Neural cell (in vitro differentiated cells): ENCODE results near the gene KMT5C. TPM values are rescaled to one million over a fixed set of nuclear protein-coding genes. Genes with fewer than 3 reads are reported as not detected.

ENCODE experiments used
- H2AFZ ChIP-seq: fragments of 200-600, 300-800 bp; sonication (generic), shearing (Covaris generic); 2 replicates; pipeline ENCODE4 v1.6.0; 2014; ENCODE audit warnings: low read depth, mild to moderate bottlenecking, antibody characterized with exemption, low read length, moderate library complexity
- H3F3A ChIP-seq: fragments of 200-600 bp; shearing (Covaris generic); 2 replicates; pipeline ENCODE4 v1.6.1; 2016; ENCODE audit warnings: mild to moderate bottlenecking, moderate library complexity, mixed read lengths, antibody characterized with exemption, low read length; ENCODE audit not compliant: insufficient read depth, poor library complexity, severe bottlenecking
- H3K27ac ChIP-seq: fragments of 200-600, 300-800 bp; sonication (generic), shearing (Covaris generic); 2 replicates; pipeline ENCODE4 v1.5.1; 2014; ENCODE audit warnings: mild to moderate bottlenecking, low read length, moderate library complexity
- H3K27me3 ChIP-seq: fragments of 300-800, 200-600 bp; sonication (generic), shearing (Covaris generic); 2 replicates; pipeline ENCODE4 v1.6.0; 2014; ENCODE audit warnings: mild to moderate bottlenecking, low read depth, low read length, moderate library complexity; ENCODE audit not compliant: insufficient read depth
- H3K36me3 ChIP-seq: fragments of 300-800, 200-600 bp; sonication (generic), shearing (Covaris generic); 2 replicates; pipeline ENCODE4 v1.5.1; 2014; ENCODE audit warnings: mild to moderate bottlenecking, antibody characterized with exemption, low read length, moderate library complexity; ENCODE audit not compliant: insufficient read depth
- H3K4me2 ChIP-seq: fragments of 300-800, 200-600 bp; sonication (generic), shearing (Covaris generic); 2 replicates; pipeline ENCODE4 v1.6.0; 2014; ENCODE audit warnings: mild to moderate bottlenecking, low read length
- H3K4me3 ChIP-seq: fragments of 300-800, 200-600 bp; sonication (generic), shearing (Covaris generic); 2 replicates; pipeline ENCODE4 v1.5.1; 2014; ENCODE audit warnings: mild to moderate bottlenecking, low read length, moderate library complexity
- H3K79me2 ChIP-seq: fragments of 200-600 bp; shearing (Covaris generic); replicated peaks from 2 replicates; pipeline ENCODE4 v1.6.0; 2014; ENCODE audit warnings: mild to moderate bottlenecking, low read length, moderate library complexity; ENCODE audit not compliant: insufficient read depth
- H3K9ac ChIP-seq: fragments of 300-800, 200-600 bp; sonication (generic), shearing (Covaris generic); 2 replicates; pipeline ENCODE4 v1.6.1; 2016; ENCODE audit warnings: mild to moderate bottlenecking, low read length, mixed read lengths
- H3K9me2 ChIP-seq: fragments of 200-600 bp; shearing (Covaris generic); 2 replicates; pipeline ENCODE4 v1.6.1; 2016; ENCODE audit warnings: mild to moderate bottlenecking, low read length, mixed read lengths; ENCODE audit not compliant: insufficient read depth
- H3K9me3 ChIP-seq: fragments of 200-600, 300-800 bp; sonication (generic), shearing (Covaris generic); 2 replicates; pipeline ENCODE4 v1.6.1; 2016; ENCODE audit warnings: mild to moderate bottlenecking, mixed run types, low read length, moderate library complexity, mixed read lengths
- H4K20me1 ChIP-seq: fragments of 200-600 bp; shearing (Covaris generic); 2 replicates; pipeline ENCODE4 v1.6.1; 2016; ENCODE audit warnings: mild to moderate bottlenecking, mixed run types; ENCODE audit not compliant: insufficient read depth
- EP300 ChIP-seq: fragments of 450-650 bp; conservative IDR thresholded peaks from 2 replicates; pipeline ENCODE4 v1.6.1; 2014; ENCODE audit warnings: antibody characterized with exemption, mild to moderate bottlenecking, moderate library complexity; ENCODE audit not compliant: poor library complexity, severe bottlenecking
- EZH2 ChIP-seq: fragments of 200-600, 300-800 bp; shearing (Covaris generic), sonication (generic); IDR thresholded peaks from 2 replicates; pipeline ENCODE4 v1.6.1; 2014; ENCODE audit warnings: antibody characterized with exemption, low read length, borderline replicate concordance, mild to moderate bottlenecking; ENCODE audit not compliant: insufficient read depth, poor library complexity, severe bottlenecking
- MXI1 ChIP-seq: fragments of 450-650 bp; conservative IDR thresholded peaks from 2 replicates; pipeline ENCODE4 v1.6.1; 2014; ENCODE audit warnings: antibody characterized with exemption, mild to moderate bottlenecking; ENCODE audit not compliant: poor library complexity, severe bottlenecking
- POLR2AphosphoS5 ChIP-seq: IDR thresholded peaks from 2 replicates; pipeline ENCODE4 v1.6.1; 2012
- RAD21 ChIP-seq: fragments of 450-650 bp; conservative IDR thresholded peaks from 2 replicates; pipeline ENCODE4 v1.6.1; 2014; ENCODE audit warnings: antibody characterized with exemption, mild to moderate bottlenecking, moderate library complexity
- REST ChIP-seq: IDR thresholded peaks from 2 replicates; pipeline ENCODE4 v1.6.1; 2012; ENCODE audit warnings: borderline replicate concordance
- SMC3 ChIP-seq: fragments of 450-650 bp; conservative IDR thresholded peaks from 2 replicates; pipeline ENCODE4 v1.6.1; 2014; ENCODE audit warnings: antibody characterized with exemption, mild to moderate bottlenecking, moderate library complexity; ENCODE audit not compliant: poor library complexity
- TAF1 ChIP-seq: IDR thresholded peaks from 2 replicates; pipeline ENCODE4 v1.6.1; 2012; ENCODE audit warnings: low read depth
- polyA plus RNA-seq: library from polyadenylated mRNA; depleted of rRNA; stranded (reverse); fragments of >200 nt; gene quantifications from 2 replicates; pipeline ENCODE4 v1.2.3, GENCODE V29; 2014
- TF ChIP-seq, protein P1 (sequence below): fragments of 450-650 bp; IDR thresholded peaks from 2 replicates; pipeline ENCODE4 v1.5.1; 2014; ENCODE audit warnings: antibody characterized with exemption, mild to moderate bottlenecking, moderate library complexity; ENCODE audit not compliant: poor library complexity, severe bottlenecking

The KMT5C gene
- polyA plus RNA-seq, 1 donor from 2014 or later = 50.9 TPM

GRCh38 chr19:55362990-55363716 lies 23.5 kb downstream of the KMT5C start, which contains the start of gene GARIN5B:
Gene GARIN5B (minus strand): TSS chr19:55363260. CDS start chr19:55363066, 194 bp downstream.
- H3K4me3 ChIP-seq = no peak within 1 kb of the TSS
- no peak within 1 kb of the TSS for H3K27ac ChIP-seq
- no peaks in the 10 kb centered on the region for H4K20me1 ChIP-seq
- H3K9me2 ChIP-seq = no peaks in the 10 kb centered on the region
- no peak for TF ChIP-seq TAF1
- TF ChIP-seq RAD21 = no peak
- no peak for TF ChIP-seq REST
- TF ChIP-seq SMC3 = no peak
- no peak for TF ChIP-seq EP300
- TF ChIP-seq, protein P1, sequence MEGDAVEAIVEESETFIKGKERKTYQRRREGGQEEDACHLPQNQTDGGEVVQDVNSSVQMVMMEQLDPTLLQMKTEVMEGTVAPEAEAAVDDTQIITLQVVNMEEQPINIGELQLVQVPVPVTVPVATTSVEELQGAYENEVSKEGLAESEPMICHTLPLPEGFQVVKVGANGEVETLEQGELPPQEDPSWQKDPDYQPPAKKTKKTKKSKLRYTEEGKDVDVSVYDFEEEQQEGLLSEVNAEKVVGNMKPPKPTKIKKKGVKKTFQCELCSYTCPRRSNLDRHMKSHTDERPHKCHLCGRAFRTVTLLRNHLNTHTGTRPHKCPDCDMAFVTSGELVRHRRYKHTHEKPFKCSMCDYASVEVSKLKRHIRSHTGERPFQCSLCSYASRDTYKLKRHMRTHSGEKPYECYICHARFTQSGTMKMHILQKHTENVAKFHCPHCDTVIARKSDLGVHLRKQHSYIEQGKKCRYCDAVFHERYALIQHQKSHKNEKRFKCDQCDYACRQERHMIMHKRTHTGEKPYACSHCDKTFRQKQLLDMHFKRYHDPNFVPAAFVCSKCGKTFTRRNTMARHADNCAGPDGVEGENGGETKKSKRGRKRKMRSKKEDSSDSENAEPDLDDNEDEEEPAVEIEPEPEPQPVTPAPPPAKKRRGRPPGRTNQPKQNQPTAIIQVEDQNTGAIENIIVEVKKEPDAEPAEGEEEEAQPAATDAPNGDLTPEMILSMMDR = no peak
- TF ChIP-seq MXI1 = no peak
- no peak for TF ChIP-seq POLR2AphosphoS5
- no peak for TF ChIP-seq EZH2
- no peaks in the 10 kb centered on the region for H3K9me3 ChIP-seq
- H3K79me2 ChIP-seq = no peaks in the 10 kb centered on the region
- H3K9ac ChIP-seq = no peak within 1 kb of the TSS
- H3F3A ChIP-seq = no peaks in the 10 kb centered on the region
- H3K4me2 ChIP-seq = no peak within 1 kb of the TSS
- H2AFZ ChIP-seq = no peak within 1 kb of the TSS
- no peaks in the 10 kb centered on the region for H3K36me3 ChIP-seq
- H3K27me3 ChIP-seq = peaks cover 6% of the 10 kb centered on the region

- no peaks in the 10 kb centered on the region for H3F3A ChIP-seq
- TF ChIP-seq, protein P1 = no peak
- TF ChIP-seq TAF1 = no peak
- no peak for TF ChIP-seq EZH2
- TF ChIP-seq POLR2AphosphoS5 = no peak
- TF ChIP-seq SMC3 = no peak
- no peak for TF ChIP-seq RAD21
- TF ChIP-seq REST = no peak
- no peak for TF ChIP-seq MXI1
- TF ChIP-seq EP300 = no peak
- H2AFZ ChIP-seq = no peak overlapping the region
- no peaks in the 10 kb centered on the region for H3K9me3 ChIP-seq
- no peak overlapping the region for H3K27ac ChIP-seq
- H3K4me3 ChIP-seq = no peak overlapping the region
- no peaks in the 10 kb centered on the region for H3K79me2 ChIP-seq
- H3K27me3 ChIP-seq = peaks cover 25% of the 10 kb centered on the region
- no peaks in the 10 kb centered on the region for H3K9me2 ChIP-seq
- no peak overlapping the region for H3K4me2 ChIP-seq
- no peak overlapping the region for H3K9ac ChIP-seq
- H4K20me1 ChIP-seq = no peaks in the 10 kb centered on the region
- H3K36me3 ChIP-seq = no peaks in the 10 kb centered on the region
These were observed 25.6 kb downstream of the KMT5C start for GRCh38 chr19:55365245-55365644.
